Suprapubic skin (tissue), 4 donors: ENCODE data around the gene SPATA20.

Source experiments
- CTCF ChIP-seq, 2 donors: fragments of 200-600 bp in 1 of 2; fragments of 450-650 bp in 1 of 2; sonication (generic) in 1 of 2; IDR thresholded peaks; one replicate each; pipeline ENCODE4 v1.5.1; 2016 to 2019; ENCODE audit warnings: antibody characterized with exemption in 2 of 2, mild to moderate bottlenecking in 1 of 2, moderate library complexity in 1 of 2
- EP300 ChIP-seq: sonication (generic); formaldehyde crosslinking; IDR thresholded peaks from one replicate; pipeline ENCODE4 v1.6.1; 2017; ENCODE audit warnings: antibody characterized with exemption
- POLR2AphosphoS5 ChIP-seq, 3 donors: sonication (generic); formaldehyde crosslinking; IDR thresholded peaks; one replicate each; pipeline ENCODE4 v1.6.1; 2017; ENCODE audit warnings: antibody characterized with exemption in 3 of 3

GRCh38 chr17:50536683-50537646 lies 10.0 kb upstream of the SPATA20 start:
- no peak for TF ChIP-seq CTCF (IDR thresholded peaks at IDR 0.05)
- no peak for TF ChIP-seq EP300
- TF ChIP-seq POLR2AphosphoS5 (IDR thresholded peaks at IDR 0.05), result no peak
